Measurements from ENCODE around the gene OR7G3. TPM values are rescaled to one million over a fixed set of nuclear protein-coding genes. Genes with fewer than 3 reads are reported as not detected.

The OR7G3 gene
- total RNA-seq, 1 experiment from 2014 or later: not detected

GRCh38 chr19:9140159-9140874, 13.6 kb upstream of the OR7G3 start, which contains the start of gene ZNF317:
Gene ZNF317, plus strand, starts transcription at chr19:9140397. Its CDS starts 15,620 bp downstream, at chr19:9156017.
- Histone ChIP-seq H3K4me3 (peak within 1 kb of the TSS; percentile 96), H3K36me3 (peaks cover 11% of the 10 kb centered on the region), H3K27me3 (no peaks in the 10 kb centered on the region), H3K4me1 (no peaks in the 10 kb centered on the region), H3K27ac (peak within 1 kb of the TSS; percentile 85), H3K9me3 (replicated peaks) (no peaks in the 10 kb centered on the region; the same call in 1 of the 2 replicates)
- DNase-seq: peak; percentile 91 to 95

GRCh38 chr19:9139609-9140158, 12.9 kb upstream of the OR7G3 start:
- Histone ChIP-seq H3K27ac (peak overlapping the region; percentile 85; the same call in 1 of the 2 replicates), H3K4me1 (no peaks in the 10 kb centered on the region), H3K27me3 (no peaks in the 10 kb centered on the region), H3K36me3 (peaks cover 6% of the 10 kb centered on the region), H3K4me3 (peak overlapping the region; percentile 96), H3K9me3 (replicated peaks) (no peaks in the 10 kb centered on the region; the same call in 1 of the 2 replicates)
- DNase-seq: peak in 1 of 2 experiments; percentile 3

- Histone ChIP-seq H3K27me3 (no peaks in the 10 kb centered on the region), H3K9me3 (replicated peaks) (no peaks in the 10 kb centered on the region), H3K27ac (no peak overlapping the region), H3K4me1 (no peaks in the 10 kb centered on the region), H3K4me3 (no peak overlapping the region), H3K36me3 (no peaks in the 10 kb centered on the region)
- no peak for DNase-seq
Observed at GRCh38 chr19:9132422-9132821, 5.7 kb upstream of the OR7G3 start.

- Histone ChIP-seq H3K27me3 (no peaks in the 10 kb centered on the region), H3K4me1 (no peaks in the 10 kb centered on the region), H3K36me3 (no peaks in the 10 kb centered on the region), H3K27ac (no peak overlapping the region), H3K9me3 (replicated peaks) (no peaks in the 10 kb centered on the region), H3K4me3 (no peak overlapping the region)
- DNase-seq: no peak
Observed at GRCh38 chr19:9130965-9131364, 4.2 kb upstream of the OR7G3 start.

GRCh38 chr19:9128171-9128570, 1.4 kb upstream of the OR7G3 start:
- Histone ChIP-seq H3K36me3 (no peaks in the 10 kb centered on the region), H3K27me3 (no peaks in the 10 kb centered on the region), H3K4me3 (no peak overlapping the region), H3K4me1 (no peaks in the 10 kb centered on the region), H3K27ac (no peak overlapping the region), H3K9me3 (replicated peaks) (no peaks in the 10 kb centered on the region)
- no peak for DNase-seq

- Histone ChIP-seq H3K36me3 (no peaks in the 10 kb centered on the region), H3K4me1 (no peaks in the 10 kb centered on the region), H3K4me3 (no peak overlapping the region), H3K27me3 (no peaks in the 10 kb centered on the region), H3K9me3 (replicated peaks) (no peaks in the 10 kb centered on the region), H3K27ac (no peak overlapping the region)
- no peak for DNase-seq
Observed at GRCh38 chr19:9116547-9116946, 10.2 kb downstream of the OR7G3 start.

GRCh38 chr19:9115307-9115813, 11.4 kb downstream of the OR7G3 start, which contains the start of gene OR7G1:
Gene OR7G1, minus strand, starts transcription at chr19:9115763. Its CDS starts 0 bp downstream, at chr19:9115763.
- H3K36me3 ChIP-seq: no peaks in the 10 kb centered on the region
- H3K27ac ChIP-seq: no peak within 1 kb of the TSS
- DNase-seq: no peak
- no peak within 1 kb of the TSS for H3K4me3 ChIP-seq
- no peaks in the 10 kb centered on the region for H3K9me3 ChIP-seq (replicated peaks)
- no peaks in the 10 kb centered on the region for H3K4me1 ChIP-seq
- no peaks in the 10 kb centered on the region for H3K27me3 ChIP-seq

GRCh38 chr19:9109959-9110358, 16.8 kb downstream of the OR7G3 start:
- no peak overlapping the region for H3K27ac ChIP-seq
- H3K4me3 ChIP-seq: no peak overlapping the region
- no peaks in the 10 kb centered on the region for H3K9me3 ChIP-seq (replicated peaks)
- no peaks in the 10 kb centered on the region for H3K36me3 ChIP-seq
- DNase-seq: no peak
- no peaks in the 10 kb centered on the region for H3K4me1 ChIP-seq
- no peaks in the 10 kb centered on the region for H3K27me3 ChIP-seq

- H3K4me1 ChIP-seq: no peaks in the 10 kb centered on the region
- H3K4me3 ChIP-seq: no peak within 1 kb of the TSS
- H3K9me3 ChIP-seq (replicated peaks): no peaks in the 10 kb centered on the region
- no peaks in the 10 kb centered on the region for H3K27me3 ChIP-seq
- H3K27ac ChIP-seq: no peak within 1 kb of the TSS
- no peak for DNase-seq
- H3K36me3 ChIP-seq: no peaks in the 10 kb centered on the region
Observed at GRCh38 chr19:9107375-9107774, 19.4 kb downstream of the OR7G3 start, which contains the start of gene OR7G2. Gene OR7G2, minus strand, starts transcription at chr19:9107475. Its CDS starts 4,232 bp downstream, at chr19:9103243.

GRCh38 chr19:9086761-9087160, 40.0 kb downstream of the OR7G3 start, which contains the start of gene OR1M1:
Gene OR1M1, plus strand, starts transcription at chr19:9087061. Its CDS starts 6,184 bp downstream, at chr19:9093245.
- no peak for DNase-seq
- Histone ChIP-seq H3K27ac (no peak within 1 kb of the TSS), H3K4me3 (no peak within 1 kb of the TSS), H3K27me3 (no peaks in the 10 kb centered on the region), H3K4me1 (no peaks in the 10 kb centered on the region), H3K9me3 (replicated peaks) (no peaks in the 10 kb centered on the region), H3K36me3 (no peaks in the 10 kb centered on the region)

- Histone ChIP-seq H3K27ac (no peak overlapping the region), H3K9me3 (replicated peaks) (no peaks in the 10 kb centered on the region), H3K4me1 (no peaks in the 10 kb centered on the region; the same call in 1 of the 2 replicates), H3K27me3 (no peaks in the 10 kb centered on the region), H3K4me3 (no peak overlapping the region), H3K36me3 (no peaks in the 10 kb centered on the region)
- no peak for DNase-seq
Observed at GRCh38 chr19:9078651-9079050, 48.1 kb downstream of the OR7G3 start.

GRCh38 chr19:9076901-9077300, 49.8 kb downstream of the OR7G3 start:
- Histone ChIP-seq H3K36me3 (no peaks in the 10 kb centered on the region), H3K4me3 (no peak overlapping the region), H3K27ac (no peak overlapping the region), H3K9me3 (replicated peaks) (no peaks in the 10 kb centered on the region), H3K4me1 (no peaks in the 10 kb centered on the region; the same call in 1 of the 2 replicates), H3K27me3 (no peaks in the 10 kb centered on the region)
- no peak for DNase-seq
